H9 (cell line): ENCODE data around the gene TARBP2. TPM values are rescaled to one million over a fixed set of nuclear protein-coding genes. Genes with fewer than 3 reads are reported as not detected.

Experiments
- DNase-seq: peaks from one replicate; pipeline ENCODE4 v3.0.0-alpha.2; 2017
- H2AFZ ChIP-seq: one replicate; pipeline ENCODE4 v1.6.1; 2013; ENCODE audit warnings: mild to moderate bottlenecking, low read length, control low read depth, moderate library complexity
- H2AK5ac ChIP-seq: 2 replicates; pipeline ENCODE4 v1.6.1; 2013; ENCODE audit warnings: low read length, control low read depth, mixed read lengths; ENCODE audit not compliant: insufficient read length
- H2BK120ac ChIP-seq: one replicate; pipeline ENCODE4 v1.6.1; 2013; ENCODE audit warnings: low read depth, mild to moderate bottlenecking, low read length, control low read depth, inconsistent platforms; ENCODE audit not compliant: poor library complexity, severe bottlenecking
- H2BK12ac ChIP-seq: 2 replicates; pipeline ENCODE4 v1.6.1; 2013; ENCODE audit warnings: low read length, control low read depth, mixed read lengths, low read depth; ENCODE audit not compliant: insufficient read length
- H2BK15ac ChIP-seq: 2 replicates; pipeline ENCODE4 v1.6.1; 2013; ENCODE audit warnings: low read depth, low read length, control low read depth
- H2BK20ac ChIP-seq: one replicate; pipeline ENCODE4 v1.6.1; 2013; ENCODE audit warnings: low read depth, mild to moderate bottlenecking, low read length, control low read depth, inconsistent platforms; ENCODE audit not compliant: poor library complexity, severe bottlenecking
- H2BK5ac ChIP-seq: 2 replicates; pipeline ENCODE4 v1.6.1; 2013; ENCODE audit warnings: low read length, control low read depth, mixed read lengths; ENCODE audit not compliant: insufficient read length
- H3K14ac ChIP-seq: 2 replicates; pipeline ENCODE4 v1.6.1; 2013; ENCODE audit warnings: low read length, control low read depth; ENCODE audit not compliant: insufficient read depth
- H3K18ac ChIP-seq: 2 replicates; pipeline ENCODE4 v1.6.1; 2013; ENCODE audit warnings: low read depth, mild to moderate bottlenecking, mixed read lengths, low read length, control low read depth; ENCODE audit not compliant: insufficient read length
- H3K23ac ChIP-seq: 2 replicates; pipeline ENCODE4 v1.6.1; 2013; ENCODE audit warnings: low read length, control low read depth, mixed read lengths, low read depth; ENCODE audit not compliant: insufficient read length
- H3K23me2 ChIP-seq: 2 replicates; pipeline ENCODE4 v1.6.1; 2013; ENCODE audit warnings: low read depth, mild to moderate bottlenecking, mixed read lengths, low read length, control low read depth; ENCODE audit not compliant: insufficient read length, poor library complexity, severe bottlenecking
- H3K27ac ChIP-seq: 2 replicates; pipeline ENCODE4 v1.5.1; 2013; ENCODE audit warnings: low read length, control low read depth, mixed read lengths, low read depth; ENCODE audit not compliant: insufficient read length
- H3K27me3 ChIP-seq: 2 replicates; pipeline ENCODE4 v1.6.1; 2013; ENCODE audit warnings: low read length, control low read depth, inconsistent platforms; ENCODE audit not compliant: insufficient read depth
- H3K4ac ChIP-seq: 2 replicates; pipeline ENCODE4 v1.6.1; 2013; ENCODE audit warnings: low read depth, mild to moderate bottlenecking, control low read depth, inconsistent platforms, low read length, moderate library complexity
- H3K4me1 ChIP-seq: 2 replicates; pipeline ENCODE4 v1.6.1; 2013; ENCODE audit warnings: low read length, control low read depth, inconsistent platforms; ENCODE audit not compliant: insufficient read depth
- H3K4me2 ChIP-seq: 2 replicates; pipeline ENCODE4 v1.6.1; 2013; ENCODE audit warnings: low read length, control low read depth, mixed read lengths; ENCODE audit not compliant: insufficient read length, insufficient read depth
- H3K56ac ChIP-seq: 2 replicates; pipeline ENCODE4 v1.6.1; 2013; ENCODE audit warnings: low read depth, mild to moderate bottlenecking, mixed read lengths, low read length, control low read depth; ENCODE audit not compliant: insufficient read length
- H3K79me1 ChIP-seq: 2 replicates; pipeline ENCODE4 v1.6.1; 2013; ENCODE audit warnings: low read depth, mild to moderate bottlenecking, moderate library complexity, low read length, control low read depth, inconsistent platforms; ENCODE audit not compliant: insufficient read depth, poor library complexity, severe bottlenecking
- H3K79me2 ChIP-seq: 2 replicates; pipeline ENCODE4 v1.6.1; 2013; ENCODE audit warnings: low read length, control low read depth, inconsistent platforms; ENCODE audit not compliant: insufficient read depth
- H3K9ac ChIP-seq: 2 replicates; pipeline ENCODE4 v1.6.1; 2013; ENCODE audit warnings: low read length, control low read depth, mixed read lengths; ENCODE audit not compliant: insufficient read length; ENCODE audit errors: extremely low read depth
- H3K9me3 ChIP-seq: one replicate; pipeline ENCODE4 v1.6.1; 2013; ENCODE audit warnings: low read depth, low read length, inconsistent platforms; ENCODE audit not compliant: control insufficient read depth
- H3T11ph ChIP-seq: one replicate; pipeline ENCODE4 v1.6.1; 2013; ENCODE audit warnings: mild to moderate bottlenecking, low read length, control low read depth, inconsistent platforms
- H4K20me1 ChIP-seq: one replicate; pipeline ENCODE4 v1.6.1; 2013; ENCODE audit not compliant: control insufficient read depth, insufficient read length, insufficient read depth
- H4K5ac ChIP-seq: 2 replicates; pipeline ENCODE4 v1.6.1; 2013; ENCODE audit warnings: low read depth, mild to moderate bottlenecking, mixed read lengths, low read length, control low read depth; ENCODE audit not compliant: insufficient read length
- H4K8ac ChIP-seq: replicated peaks from 2 replicates; pipeline ENCODE4 v1.6.1; 2013; ENCODE audit warnings: low read length, control low read depth, mixed read lengths, low read depth; ENCODE audit not compliant: insufficient read length
- H4K91ac ChIP-seq: 2 replicates; pipeline ENCODE4 v1.6.1; 2013; ENCODE audit warnings: low read depth, mild to moderate bottlenecking, moderate library complexity, mixed read lengths, low read length, control low read depth; ENCODE audit not compliant: insufficient read length
- H3K27ac Mint-ChIP-seq, 3 experiments: 2 replicates in 2 of 3; 3 replicates in 1 of 3; pipeline ENCODE4 v1.8.0; 2020 to 2021; ENCODE audit warnings: mixed read lengths in 3 of 3, mild to moderate bottlenecking in 1 of 3, moderate library complexity in 1 of 3
- H3K27me3 Mint-ChIP-seq: 2 replicates; pipeline ENCODE4 v1.8.0; 2021; ENCODE audit warnings: low read depth, mild to moderate bottlenecking, moderate library complexity, mixed read lengths
- H3K36me3 Mint-ChIP-seq, 3 experiments: 2 replicates in 2 of 3; 3 replicates in 1 of 3; pipeline ENCODE4 v1.8.0; 2020 to 2021; ENCODE audit warnings: low read depth in 3 of 3, mixed read lengths in 3 of 3; ENCODE audit not compliant: insufficient read depth in 1 of 3
- H3K4me1 Mint-ChIP-seq, 2 experiments: 2 replicates each; pipeline ENCODE4 v1.8.0; 2020; ENCODE audit warnings: mixed read lengths in 2 of 2
- H3K4me3 Mint-ChIP-seq, 2 experiments: 2 replicates in 1 of 2; 3 replicates in 1 of 2; pipeline ENCODE4 v1.8.0; 2020 to 2021; ENCODE audit warnings: mild to moderate bottlenecking in 2 of 2, mixed read lengths in 2 of 2, moderate library complexity in 1 of 2
- H3K9me3 Mint-ChIP-seq, 2 experiments: 2 replicates in 1 of 2; 3 replicates in 1 of 2; pipeline ENCODE4 v1.8.0; 2020; ENCODE audit warnings: mild to moderate bottlenecking in 2 of 2, mixed read lengths in 2 of 2, moderate library complexity in 1 of 2
- CTCF ChIP-seq: fragments of 200-600 bp; sonication (generic); conservative IDR thresholded peaks from 3 replicates; pipeline ENCODE4 v1.8.0; 2021; ENCODE audit warnings: antibody characterized with exemption, mild to moderate bottlenecking
- WGBS: extraction: QIAGEN DNeasy Blood & Tissue Kit; methylation state at CpG from one replicate; pipeline ENCODE4 v1.1.7; 2013; ENCODE audit warnings: missing lambda C conversion rate, low lambda C conversion rate, mixed read lengths; ENCODE audit not compliant: insufficient read length; ENCODE audit errors: extremely low coverage; 5-methylcytosine and 5-hydroxymethylcytosine counted together
- total RNA-seq: library from RNA; stranded (reverse); gene quantifications from 2 replicates; pipeline ENCODE4 v1.2.1, GENCODE V29; 2021

TARBP2 gene
- total RNA-seq, 1 experiment from 2014 or later = 79.2 TPM

- Histone ChIP-seq H3K14ac (no peak overlapping the region), H3K9ac (no peak overlapping the region), H2BK5ac (no peak overlapping the region), H4K8ac (no peak overlapping the region), H4K5ac (no peak overlapping the region), H3K23me2 (no peaks in the 10 kb centered on the region), H2AFZ (no peak overlapping the region), H3K27ac (no peak overlapping the region), H3K56ac (no peak overlapping the region), H2AK5ac (no peak overlapping the region), H3K18ac (no peak overlapping the region), H4K20me1 (no peaks in the 10 kb centered on the region), H2BK12ac (no peak overlapping the region), H3K9me3 (no peaks in the 10 kb centered on the region), H3K4ac (no peak overlapping the region), H3K23ac (no peak overlapping the region), H3K4me1 (no peaks in the 10 kb centered on the region), H3K79me1 (no peaks in the 10 kb centered on the region), H3K27me3 (no peaks in the 10 kb centered on the region), H2BK120ac (no peak overlapping the region), H3T11ph (no peak overlapping the region), H3K4me2 (no peak overlapping the region), H2BK20ac (no peak overlapping the region), H3K79me2 (no peaks in the 10 kb centered on the region), H2BK15ac (no peak overlapping the region), H4K91ac (no peak overlapping the region)
- no peak for DNase-seq
- Mint-ChIP-seq H3K4me3 (no peak overlapping the region), H3K27me3 (no peaks in the 10 kb centered on the region), H3K9me3 (no peaks in the 10 kb centered on the region), H3K27ac (no peak overlapping the region), H3K4me1 (no peaks in the 10 kb centered on the region), H3K36me3 (peaks cover 12 to 48% (median 35%) of the 10 kb centered on the region in 3 experiments; a peak in 6 of 7 replicates)
- no peak for TF ChIP-seq CTCF
- WGBS = no CpG with 5 or more reads among the region's 3 CpGs
Observed at GRCh38 chr12:53532021-53532420, 30.9 kb downstream of the TARBP2 start.
